Skin of body (tissue), 2 donors: ENCODE measurements around the gene KRT6C. TPM values are rescaled to one million over a fixed set of nuclear protein-coding genes. Genes with fewer than 3 reads are reported as not detected.
"Not testable (repeated sequence)": the region's sequence is repeated elsewhere in the genome, so short reads cannot be mapped to it uniquely, and the experiment has no call there.

Experiments
- DNase-seq: peaks from one replicate; lab custom pipeline; 2025; lab: John Stamatoyannopoulos, UW
- total RNA-seq: library from RNA; depleted of rRNA; stranded (reverse); fragments of >200 nt; gene quantifications from one replicate; pipeline ENCODE4 v1.2.3, GENCODE V29; 2014

The KRT6C gene
- total RNA-seq, 1 donor from 2014 or later: 3.5 TPM

DNA sequence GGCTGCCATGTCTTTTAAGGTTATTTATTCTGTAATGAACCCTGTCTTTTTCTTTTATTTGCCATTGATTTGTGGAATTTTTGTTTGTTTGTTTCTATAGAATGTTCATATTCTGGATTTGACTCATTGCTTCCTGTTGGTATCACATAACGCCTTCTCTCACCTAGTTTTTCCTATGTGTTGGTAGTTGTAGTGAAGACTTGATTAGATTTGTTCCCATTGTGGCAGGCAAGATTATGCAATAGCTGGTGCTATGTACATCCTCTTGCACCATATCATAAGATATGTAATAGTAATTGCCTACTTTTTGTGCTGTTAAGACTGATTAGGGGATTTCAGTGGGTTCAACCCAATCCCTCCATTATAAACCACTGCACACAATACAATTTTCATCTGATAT is 17.8 kb downstream of the KRT6C start:
- no peak for DNase-seq

DNA sequence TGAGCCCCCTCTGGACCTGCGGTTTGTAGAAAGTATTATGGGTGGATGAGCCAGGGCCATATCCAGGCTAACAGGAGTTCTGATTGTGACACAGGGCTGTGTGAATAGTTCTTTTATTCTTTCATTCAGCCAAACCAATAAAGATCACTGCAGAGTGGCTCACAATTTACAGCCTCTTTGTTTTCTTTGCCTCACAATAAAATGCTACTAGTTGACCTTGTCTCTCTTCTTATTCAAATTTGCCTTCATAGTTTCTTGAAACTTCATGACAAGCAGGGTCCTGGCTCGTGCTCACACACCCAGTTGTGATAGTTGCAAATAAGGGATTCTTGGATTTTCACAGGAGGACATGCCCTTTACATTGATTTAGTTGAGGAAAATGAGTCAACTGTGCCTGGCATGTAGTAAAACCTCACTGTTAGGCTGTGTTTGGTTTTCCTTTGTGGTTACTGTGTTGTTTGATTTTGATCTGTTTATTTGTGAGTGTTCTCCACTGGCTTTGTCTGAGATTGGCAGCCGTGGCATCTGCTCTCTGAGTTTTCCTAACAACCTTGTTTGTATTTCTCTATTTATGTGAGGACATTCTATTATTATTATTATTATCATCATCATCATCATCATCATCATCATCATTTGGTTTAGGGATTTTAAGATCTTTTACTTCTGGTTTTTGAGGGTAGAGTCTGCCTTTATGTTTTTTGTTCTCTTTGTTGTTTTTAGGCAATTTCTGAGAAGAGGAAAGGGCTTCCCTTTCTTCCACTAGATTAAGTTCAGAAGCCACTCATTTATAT is 19.0 kb downstream of the KRT6C start:
- DNase-seq: no peak

DNA sequence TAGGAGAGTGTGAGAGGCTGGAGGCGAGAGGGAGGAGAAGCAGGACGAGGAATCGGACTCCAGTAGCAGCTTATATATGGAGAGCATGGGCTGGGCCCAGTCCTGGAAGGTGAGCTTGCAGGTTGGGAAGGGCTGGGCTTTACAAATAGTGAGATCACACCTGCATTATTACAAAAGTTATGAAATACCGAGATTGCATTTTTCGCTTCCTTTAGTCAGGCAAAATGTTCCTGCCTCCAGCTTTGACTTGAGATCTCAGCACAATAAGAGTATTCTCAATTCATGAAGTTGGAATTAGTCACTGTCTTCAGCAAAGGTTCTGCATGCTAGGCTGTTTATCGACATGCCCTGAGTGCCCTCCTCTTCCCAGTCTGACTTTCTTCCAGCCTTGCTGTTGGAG is 21.5 kb downstream of the KRT6C start, which contains the start of gene KRT6B:
Gene KRT6B, minus strand, starts transcription at position 46 of the 400 bp plus-strand sequence. CDS start 68 bp downstream, outside the sequence.
- no peak for DNase-seq

DNA sequence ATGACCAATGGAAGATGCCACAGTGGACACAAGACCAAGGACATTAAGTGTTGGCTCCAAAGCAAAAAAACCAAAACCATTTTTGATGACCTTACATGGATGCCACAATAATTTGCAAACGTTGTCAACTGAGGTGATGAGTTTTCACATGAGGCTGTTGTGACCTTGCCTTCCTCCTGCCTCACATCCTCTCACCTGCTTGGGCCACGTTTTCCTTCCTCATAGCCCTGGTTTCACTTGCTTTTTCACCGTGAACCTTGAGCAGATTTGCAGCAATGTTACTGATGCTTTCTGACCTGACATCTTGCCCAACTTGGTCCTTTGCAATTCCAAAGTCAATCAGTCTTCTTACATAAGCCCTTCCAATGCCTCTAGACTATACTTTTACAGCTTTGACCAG is 25.4 kb downstream of the KRT6C start:
- DNase-seq: no peak

DNA sequence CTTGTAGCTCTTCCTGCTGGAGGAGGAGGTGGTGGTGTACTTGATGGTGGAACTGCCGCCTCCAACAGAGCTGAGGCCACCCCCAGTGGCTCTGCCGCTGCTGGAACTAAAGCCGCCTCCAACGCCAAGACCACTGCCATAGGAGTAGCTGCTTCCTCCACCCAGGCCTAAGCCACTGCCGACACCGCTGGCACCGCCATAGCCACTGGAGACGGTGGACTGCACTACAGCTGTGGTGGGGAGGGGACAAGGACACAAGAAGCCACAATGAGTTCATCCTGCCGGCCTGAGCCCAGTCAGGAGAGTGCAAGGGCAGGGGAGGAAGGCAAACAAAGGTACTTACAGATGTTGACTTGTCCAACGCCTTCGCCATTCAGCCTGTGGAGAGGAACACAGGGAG is 26.4 kb downstream of the KRT6C start:
- DNase-seq: not testable (repeated sequence)

DNA sequence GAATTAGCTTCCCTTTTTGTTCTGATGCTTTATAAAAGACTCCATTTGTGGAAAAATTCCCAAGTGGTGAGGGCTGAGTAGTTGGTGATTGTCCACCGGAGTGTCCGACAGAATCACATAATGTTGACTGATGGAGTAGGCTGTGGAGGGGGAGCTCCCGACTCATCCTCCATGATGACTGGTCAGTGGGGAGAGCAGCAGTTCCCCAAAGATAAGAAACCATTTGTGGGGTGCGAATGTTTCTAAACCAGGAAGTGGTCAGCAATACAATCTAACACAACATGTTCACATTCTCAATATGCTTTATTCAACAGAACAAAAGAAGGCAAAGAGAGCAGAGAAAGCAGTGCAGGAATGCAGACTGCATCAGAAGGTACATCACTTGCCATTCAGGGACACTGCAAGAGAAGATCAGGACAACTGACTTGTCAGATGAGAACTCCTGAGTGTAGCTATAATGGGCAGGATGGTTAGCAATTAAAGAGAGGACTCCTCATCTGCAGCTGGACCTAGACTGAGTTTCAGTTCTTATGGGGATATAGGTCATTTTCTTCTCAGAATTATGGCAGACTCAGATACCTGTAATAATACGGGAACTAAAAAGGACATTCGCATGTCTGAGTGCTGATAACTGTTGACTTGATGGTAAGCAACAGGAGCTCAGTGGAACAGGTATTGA is 27.1 kb downstream of the KRT6C start:
- no peak for DNase-seq

DNA sequence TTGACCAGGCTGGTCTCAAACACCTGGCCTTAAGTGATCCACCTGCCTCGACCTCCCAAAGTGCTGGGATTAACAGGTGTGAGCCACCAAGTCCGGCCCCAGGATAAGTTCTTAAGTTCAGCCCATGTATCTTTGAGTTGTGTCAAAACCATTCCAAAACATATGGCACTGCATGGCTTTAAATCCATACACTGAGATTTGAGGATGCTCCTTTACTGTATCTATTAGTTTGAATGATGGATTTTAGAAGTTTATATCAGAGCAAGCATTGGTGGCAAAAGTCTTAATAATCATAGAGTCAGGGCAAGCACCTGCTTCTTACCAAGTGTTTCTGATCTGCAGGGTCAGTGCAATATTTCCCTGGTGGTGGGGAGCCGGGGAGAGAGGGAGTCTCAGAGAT is 27.7 kb downstream of the KRT6C start:
- no peak for DNase-seq

DNA sequence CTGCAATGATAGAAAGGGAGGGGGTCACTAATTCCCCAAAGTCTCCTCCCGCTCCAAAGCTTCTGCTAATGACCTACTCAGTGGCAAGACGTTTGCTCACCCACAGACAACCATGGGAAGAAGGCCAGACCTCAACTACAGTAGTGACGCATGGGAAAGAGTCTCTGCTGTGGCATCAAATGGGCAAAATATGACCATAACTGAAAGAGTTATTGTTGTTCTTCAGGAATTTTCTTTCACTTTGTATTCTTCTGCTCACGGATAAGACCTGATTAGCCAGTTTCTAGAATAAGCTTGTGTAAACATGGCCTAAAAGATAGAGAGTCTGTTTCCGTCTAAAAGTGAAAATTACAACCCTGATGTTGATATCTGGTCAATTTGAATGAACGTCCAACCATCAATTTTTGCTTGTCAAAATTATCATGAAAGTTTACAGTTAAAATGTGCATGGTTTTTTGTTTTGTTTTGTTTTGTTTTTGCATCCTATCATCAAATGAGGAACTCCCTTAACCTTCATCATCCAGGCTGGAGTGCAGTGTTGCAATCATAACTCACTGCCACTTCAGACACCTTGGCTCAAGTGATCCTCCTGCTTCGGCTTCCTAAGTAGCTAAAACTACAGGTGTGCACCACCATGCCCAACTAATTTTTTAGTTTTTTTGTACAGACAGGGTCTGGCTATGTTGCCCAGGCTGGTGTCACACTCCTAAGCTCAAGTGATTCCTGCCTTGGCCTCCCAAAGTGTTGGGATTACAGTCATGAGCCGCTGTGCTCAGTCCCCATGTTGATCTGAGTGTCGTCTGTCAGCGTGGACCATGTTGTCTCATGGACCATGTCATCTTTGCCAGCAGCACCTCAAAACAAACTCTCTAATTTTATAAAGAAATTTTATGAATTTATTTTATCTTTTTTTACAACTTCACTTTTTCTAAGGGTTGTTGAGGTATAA is 28.7 kb downstream of the KRT6C start:
- no peak for DNase-seq

DNA sequence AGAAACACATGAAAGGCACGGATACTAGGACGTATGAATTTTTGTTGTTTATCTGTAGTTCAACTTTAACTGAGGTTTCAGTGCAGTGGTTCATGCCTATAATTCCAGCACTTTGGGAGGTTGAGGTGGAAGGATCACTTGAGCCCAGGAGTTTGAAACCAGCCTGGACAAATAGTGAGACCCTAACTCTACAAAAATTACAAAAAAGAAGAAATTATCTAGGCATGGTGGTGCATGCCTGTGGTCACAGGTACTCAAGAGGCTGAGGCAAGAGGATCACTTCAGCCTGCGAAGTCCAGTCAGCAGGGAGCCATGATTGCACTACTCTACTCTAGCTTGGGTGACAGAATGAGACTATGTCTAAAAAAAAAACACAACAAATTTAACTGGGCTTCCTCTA is 29.6 kb downstream of the KRT6C start:
- DNase-seq: no peak

DNA sequence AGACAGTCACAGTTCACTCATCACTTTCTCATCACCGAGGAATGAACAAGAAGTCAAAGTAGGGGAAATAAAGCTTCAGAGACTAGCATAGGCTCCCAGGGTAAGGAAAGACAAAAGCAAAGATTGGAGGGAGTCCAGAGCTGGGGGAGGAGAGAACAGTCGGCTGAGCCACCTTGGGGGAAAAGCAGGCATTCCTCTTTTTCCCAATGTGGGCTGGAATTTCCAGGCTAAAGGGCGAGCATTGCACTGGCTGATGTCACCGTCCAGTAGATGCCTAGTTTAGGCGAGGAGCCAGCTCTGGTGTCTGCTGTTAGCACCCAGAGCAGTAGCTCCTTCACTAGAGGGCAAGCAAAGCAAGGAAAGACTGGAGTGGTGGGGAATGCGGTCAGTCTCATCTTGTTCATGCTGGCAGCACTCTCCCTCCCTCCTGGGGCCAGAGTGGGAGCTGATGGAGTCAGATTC is 31.0 kb downstream of the KRT6C start:
- no peak for DNase-seq

DNA sequence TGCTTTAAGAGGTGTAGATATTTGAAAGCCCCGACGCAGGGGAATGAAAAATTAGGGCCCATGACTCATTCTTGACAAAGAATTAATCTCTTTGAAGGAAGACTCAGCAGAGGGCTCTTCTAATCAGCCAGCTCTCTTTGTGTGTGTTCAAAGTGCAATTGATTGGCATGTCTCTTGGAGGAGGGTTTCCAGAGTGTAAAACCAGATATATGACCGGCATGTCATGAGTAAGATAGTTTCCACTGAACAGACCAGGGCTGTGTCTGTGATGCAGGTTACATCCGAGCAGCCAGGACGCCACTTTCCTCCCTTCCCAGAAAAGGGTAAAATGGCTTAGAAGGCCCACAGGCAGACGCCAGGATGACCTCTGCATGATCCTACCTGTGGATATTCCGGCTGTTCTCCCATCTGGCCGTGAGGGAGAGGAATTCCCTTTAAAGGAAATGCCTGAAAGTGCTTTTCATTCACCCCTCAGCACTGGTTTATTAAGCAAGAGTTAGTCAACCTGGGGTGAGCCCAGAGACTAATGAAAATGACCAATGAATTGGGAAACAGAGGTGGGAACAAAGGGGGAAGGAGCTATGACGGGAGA is 32.2 kb downstream of the KRT6C start:
- DNase-seq: no peak

DNA sequence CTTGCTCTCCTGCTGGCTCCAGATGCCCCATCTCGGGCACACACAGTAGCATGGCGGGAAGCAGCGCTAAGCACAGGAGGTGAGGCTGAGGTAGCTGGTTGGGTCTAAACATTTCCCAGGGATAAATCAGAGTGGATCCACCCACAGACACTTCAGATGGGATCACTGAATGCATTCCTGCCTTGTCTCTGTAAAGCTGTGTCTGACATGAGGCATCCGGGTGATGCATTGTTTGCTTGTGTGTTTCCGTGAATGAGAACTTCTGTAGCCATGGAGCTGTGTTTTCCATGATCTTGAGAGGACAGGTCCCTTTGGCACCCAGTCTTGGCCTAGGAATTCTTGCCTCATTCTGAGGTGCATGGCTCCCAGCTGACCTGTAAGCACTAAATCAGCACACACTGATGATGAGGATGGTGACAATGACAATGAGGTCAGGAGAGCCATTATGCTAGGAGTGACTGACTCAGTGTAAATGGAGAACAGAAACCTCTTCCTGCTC is 32.7 kb downstream of the KRT6C start:
- no peak for DNase-seq

DNA sequence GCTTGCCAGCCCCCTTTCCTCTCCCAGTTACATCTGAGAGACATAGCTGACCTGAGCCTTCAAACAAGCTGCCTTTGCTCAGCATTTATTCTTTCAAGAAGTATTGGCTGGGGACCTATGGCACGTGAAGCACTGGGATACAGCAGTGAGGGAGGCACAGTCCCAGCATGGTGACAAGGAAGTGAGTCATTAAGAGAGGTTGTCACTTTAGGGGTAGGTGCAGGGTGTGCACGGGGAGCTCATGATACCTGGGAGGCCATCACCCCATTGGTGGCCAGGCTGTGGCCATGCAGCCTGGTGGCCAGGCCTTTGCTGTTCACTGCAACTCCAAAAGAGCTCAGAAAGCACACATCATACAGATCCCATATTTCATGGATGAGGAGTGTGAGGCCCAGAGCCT is 33.8 kb downstream of the KRT6C start:
- no peak for DNase-seq

DNA sequence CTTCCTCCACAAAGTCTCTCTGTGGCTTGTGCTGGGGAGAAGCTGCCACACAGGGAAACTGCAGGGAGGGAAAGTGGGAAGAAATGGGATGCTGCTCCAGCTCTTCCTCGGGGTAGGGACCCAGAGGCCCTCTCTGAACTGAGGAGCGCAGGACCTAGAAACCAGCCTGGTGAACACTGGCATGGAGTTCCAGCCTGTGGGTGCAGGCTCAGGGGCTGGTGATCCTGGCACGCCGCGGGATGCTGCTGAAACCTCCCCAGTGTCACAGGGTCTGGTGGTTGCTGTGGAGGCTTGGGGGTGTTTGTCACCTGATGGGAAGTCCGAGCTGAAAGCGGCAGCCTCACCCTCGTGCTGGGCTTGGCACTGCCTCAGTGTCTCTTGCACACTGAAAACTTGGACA is 34.2 kb downstream of the KRT6C start:
- DNase-seq: no peak

DNA sequence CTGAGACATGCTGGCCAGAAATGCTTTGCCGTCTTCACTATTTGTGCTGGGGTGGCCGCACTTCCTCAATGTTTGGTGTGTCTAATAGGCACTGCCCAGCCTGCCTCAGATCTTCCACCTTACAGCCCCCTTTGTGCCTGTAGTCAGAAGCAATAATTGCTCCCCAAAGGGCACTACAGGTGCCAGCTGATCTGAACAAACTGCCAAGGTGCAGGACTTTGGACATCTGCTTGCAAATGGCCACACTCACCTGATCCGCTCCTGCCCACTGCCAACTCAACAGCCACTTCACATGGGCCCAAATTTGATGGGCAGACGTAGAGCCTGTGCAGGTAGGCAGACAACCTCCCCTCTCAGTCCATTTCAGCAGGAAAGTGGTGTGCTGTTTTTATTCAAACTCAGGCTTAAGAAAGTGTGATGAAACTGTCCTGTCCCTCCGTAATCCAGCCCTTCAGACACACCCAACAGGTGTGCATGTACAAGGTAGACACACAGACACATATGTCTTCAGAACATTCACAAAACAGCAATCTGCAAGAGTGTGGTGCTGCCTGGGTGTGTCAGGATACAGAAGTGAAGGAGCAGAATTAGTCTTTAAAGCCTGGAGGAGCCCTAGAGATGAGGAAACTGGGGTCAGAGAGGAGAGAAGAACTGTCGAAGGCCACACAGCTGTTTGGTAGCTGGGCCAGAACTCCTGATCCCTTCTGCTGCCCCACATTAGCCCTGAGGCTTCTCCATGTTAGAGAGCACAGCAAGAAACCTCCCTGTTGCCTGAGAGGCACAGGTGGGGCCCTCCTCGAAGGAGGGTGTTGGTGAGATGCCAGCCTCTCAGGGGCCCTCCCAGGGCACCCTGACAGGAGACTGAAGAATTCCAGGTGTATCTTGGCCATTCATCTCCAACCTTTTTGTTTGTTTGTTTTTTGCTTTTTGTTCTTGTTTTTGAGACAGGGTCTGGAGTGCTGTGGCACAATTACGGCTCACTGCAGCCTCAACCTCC is 35.0 kb downstream of the KRT6C start:
- DNase-seq: no peak

DNA sequence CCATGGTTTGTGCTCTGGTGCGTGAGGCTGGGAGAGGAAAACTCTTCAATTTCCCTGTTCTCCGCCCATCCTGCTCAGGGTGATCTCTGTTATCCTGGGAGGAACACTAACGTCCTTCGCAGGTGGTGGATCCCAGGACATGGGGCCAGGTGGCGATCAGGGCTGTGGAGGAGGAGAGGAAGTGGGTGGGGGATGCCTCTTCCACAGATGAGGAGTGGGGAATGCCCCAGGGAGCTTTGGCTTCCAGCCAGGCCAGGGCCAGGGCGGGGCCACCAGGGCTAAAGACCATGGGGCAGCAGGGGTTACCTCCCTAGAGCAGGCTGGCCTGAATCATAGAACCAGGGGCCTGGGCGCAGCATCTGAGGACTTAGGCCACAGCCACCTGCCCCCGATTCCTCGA is 36.1 kb downstream of the KRT6C start:
- no peak for DNase-seq

DNA sequence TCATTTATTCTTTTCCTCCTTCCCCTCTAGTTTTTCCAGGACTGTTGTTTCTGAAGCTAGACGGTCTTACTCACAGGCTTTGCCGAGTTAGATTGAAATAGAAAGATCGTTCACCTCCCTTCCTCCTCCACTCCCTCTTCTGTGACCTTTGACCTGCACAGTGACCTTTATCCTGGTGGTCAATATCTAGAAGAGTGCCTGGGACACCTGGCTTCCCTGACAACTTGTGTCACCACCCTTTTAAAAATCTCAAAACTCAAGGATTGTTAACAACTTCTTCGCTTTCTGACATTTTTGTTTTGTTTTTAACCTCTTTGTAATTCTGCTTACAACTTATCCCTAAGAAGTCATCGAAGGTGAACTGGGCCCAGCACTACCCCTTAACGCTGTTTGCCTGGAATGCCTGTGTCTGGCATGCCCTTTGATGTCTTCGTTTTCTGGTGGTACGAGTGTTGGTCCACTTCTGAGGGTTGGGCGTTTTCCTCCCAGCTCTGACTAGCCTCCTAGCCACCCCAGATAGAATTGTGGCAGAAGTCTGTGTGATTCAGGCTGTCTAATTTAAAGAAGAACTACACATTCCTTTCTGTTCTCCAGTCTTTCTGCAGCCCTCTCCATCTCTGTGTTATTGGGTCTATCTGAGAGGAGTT is 36.7 kb downstream of the KRT6C start:
- no peak for DNase-seq

DNA sequence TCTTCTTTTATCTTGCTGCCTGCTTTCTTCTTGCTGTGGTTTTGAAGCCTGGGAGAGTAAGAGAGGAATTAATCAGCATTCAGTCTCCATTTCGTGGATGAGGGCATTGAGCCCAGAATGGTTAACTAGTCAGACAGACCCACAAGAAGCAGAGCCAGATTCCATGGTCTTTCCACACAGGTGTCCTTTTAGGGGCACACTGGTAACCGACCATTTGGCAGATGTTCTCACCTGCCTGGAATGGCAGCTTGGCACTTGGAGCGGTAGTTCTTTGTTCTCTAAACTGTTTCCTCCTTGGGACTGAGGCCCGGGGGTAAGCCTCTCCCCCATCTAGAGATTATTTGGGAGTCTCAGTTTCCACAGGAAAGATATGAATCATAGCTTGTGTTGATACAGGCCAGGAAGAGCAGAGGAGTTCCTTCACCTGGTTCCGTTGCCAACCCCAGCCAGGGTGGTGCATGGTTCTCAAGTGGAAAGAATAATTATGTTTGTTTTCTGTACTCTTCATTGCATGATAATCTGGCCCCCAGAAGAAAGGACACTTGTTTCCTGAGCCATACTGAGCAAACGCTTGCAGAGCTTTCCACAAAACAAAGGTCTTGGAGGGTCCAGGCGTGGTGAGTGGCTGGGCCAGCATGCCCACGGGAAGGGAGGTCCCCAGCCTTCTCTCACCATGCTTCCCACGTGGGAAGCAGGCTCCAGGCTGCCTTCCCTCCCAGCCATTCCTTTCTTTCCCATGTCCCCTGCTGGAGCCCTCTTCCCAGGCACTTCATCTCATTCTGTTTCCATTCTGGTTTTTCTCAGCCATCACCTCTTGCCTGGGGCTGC is 37.4 kb downstream of the KRT6C start:
- DNase-seq: no peak

DNA sequence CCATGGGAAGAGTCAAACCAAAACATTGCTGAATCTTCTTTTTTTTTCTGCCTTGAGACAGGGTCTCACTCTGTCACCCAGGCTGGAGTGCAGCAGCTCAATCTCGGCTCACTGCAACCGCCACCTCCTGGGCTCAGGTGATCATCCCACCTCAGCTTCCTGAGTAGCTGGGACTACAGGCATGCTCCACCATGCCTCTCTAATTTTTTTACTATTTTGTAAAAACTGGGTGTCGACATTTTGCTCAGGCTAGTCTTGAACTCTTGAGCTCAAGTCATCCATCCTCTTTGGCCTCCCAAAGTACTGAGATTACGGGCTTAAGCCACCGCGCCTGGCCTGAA is 38.0 kb downstream of the KRT6C start:
- no peak for DNase-seq
